ENCODE results near the gene MRPS7.

GRCh38 chr17:75218131-75218530 lies 43.5 kb upstream of the MRPS7 start:
- TF ChIP-seq GLIS3 (CRISPR knock-in tag; IDR thresholded peaks at IDR 0.05) (no peak), TCF4 (CRISPR knock-in tag; IDR thresholded peaks at IDR 0.05; ENCODE audit: borderline replicate concordance) (no peak), CREB5 (CRISPR knock-in tag; IDR thresholded peaks at IDR 0.05; ENCODE audit: low read depth) (no peak), ZNF8 (CRISPR knock-in tag; IDR thresholded peaks at IDR 0.05) (no peak), PPARA (CRISPR knock-in tag; IDR thresholded peaks at IDR 0.05; ENCODE audit: borderline replicate concordance) (no peak), PATZ1 (CRISPR knock-in tag; IDR thresholded peaks at IDR 0.05; ENCODE audit: borderline replicate concordance) (no peak), POU6F1 (CRISPR knock-in tag; IDR thresholded peaks at IDR 0.05; ENCODE audit: borderline replicate concordance, low read depth) (no peak), RARB (CRISPR knock-in tag; IDR thresholded peaks at IDR 0.05) (no peak), ZFP30 (CRISPR knock-in tag; IDR thresholded peaks at IDR 0.05) (no peak), SNAI2 (CRISPR knock-in tag; IDR thresholded peaks at IDR 0.05) (no peak), ESRRG (CRISPR knock-in tag; IDR thresholded peaks at IDR 0.05) (no peak), ZC3H10 (CRISPR knock-in tag; IDR thresholded peaks at IDR 0.05) (no peak), ZNF565 (CRISPR knock-in tag; conservative IDR thresholded peaks at IDR 0.05; ENCODE audit: low read depth) (no peak), OSR1 (CRISPR knock-in tag; IDR thresholded peaks at IDR 0.05) (no peak)

All from SK-N-SH treated with all-trans-retinoic acid at 6 μM for 48 hours (cell line).